ENCODE measurements around the gene RFC1.
A peak's percentile ranks its signal among the peaks of the same experiment; 100 is the strongest.
"Not testable (repeated sequence)": the region's sequence is repeated elsewhere in the genome, so short reads cannot be mapped to it uniquely, and the experiment has no call there.

The RFC1 gene

DNA sequence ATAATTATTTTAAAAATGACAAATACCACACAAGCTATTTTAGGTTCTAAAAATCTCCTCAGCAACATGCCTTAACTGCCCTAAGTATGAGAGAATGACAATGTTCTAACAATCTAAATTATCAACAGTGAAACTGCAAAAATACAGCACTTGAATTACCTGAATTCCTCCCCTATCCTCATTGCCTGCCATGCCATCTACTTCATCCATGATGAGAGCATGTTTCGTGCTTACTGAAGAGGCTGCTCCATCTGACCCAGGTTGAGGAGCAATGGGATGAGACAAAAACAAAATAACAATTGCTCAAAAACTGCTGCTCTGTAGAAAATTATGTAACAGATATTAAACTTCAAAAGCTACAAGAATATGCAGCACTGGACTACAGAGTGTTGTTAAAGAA is 63.3 kb downstream of the RFC1 start:
- DNase-seq: no peak

DNA sequence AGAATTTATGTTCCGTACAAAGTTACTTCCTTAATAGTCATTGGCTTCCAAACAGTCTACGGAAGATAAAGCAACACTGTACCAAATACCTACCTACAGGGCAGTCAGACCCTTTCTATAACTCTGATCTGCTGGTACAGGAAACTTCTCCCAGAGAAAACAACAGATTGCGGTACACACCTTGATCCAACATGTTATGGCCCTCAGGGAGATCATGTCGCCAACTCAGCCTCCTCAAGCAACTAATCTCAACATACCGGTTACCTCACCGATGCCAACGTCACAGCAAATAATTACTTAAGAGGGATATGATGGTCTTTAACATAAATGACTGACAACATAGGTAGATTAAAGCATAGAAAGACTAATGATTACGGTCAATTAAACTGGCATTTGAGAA is 70.4 kb downstream of the RFC1 start:
- no peak for DNase-seq

DNA sequence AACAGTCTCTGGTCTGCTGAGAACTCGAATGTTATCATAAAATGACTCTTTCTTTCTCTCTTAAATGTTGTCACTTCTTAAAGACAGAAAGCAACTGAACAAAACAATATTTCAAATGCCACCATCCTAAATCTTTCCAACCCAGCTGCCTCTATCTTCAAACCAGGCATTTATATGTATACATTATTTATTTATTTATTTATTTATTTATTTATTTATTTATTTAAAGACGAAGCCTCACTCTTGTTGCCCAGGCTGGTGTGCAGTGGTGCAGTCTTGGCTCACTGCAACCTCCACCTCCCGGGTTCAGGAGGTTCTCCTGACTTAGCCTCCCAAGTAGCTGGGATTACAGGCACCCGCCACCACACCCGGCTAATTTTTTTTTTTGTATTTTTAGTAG is 73.7 kb downstream of the RFC1 start:
- not testable (repeated sequence) for DNase-seq

DNA sequence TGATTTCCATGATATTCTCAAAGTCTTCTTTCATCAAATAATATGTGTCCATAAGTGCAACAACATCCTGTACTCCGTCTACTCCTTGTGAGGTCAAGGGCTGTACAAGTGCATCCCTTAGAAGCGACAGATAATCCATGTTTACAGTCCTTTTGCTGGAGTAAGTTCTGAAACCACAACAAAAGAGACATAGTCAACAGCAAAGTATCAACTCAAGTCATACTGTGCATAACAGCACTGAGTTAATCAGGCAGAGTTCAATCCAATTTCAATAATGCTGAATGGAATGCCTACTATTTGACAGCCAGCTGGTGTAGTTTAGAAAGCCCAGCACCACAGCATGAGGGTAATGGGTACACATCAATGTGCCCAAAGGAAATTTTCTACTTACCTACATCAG is 74.5 kb downstream of the RFC1 start:
- peak; percentile 25 for DNase-seq

DNA sequence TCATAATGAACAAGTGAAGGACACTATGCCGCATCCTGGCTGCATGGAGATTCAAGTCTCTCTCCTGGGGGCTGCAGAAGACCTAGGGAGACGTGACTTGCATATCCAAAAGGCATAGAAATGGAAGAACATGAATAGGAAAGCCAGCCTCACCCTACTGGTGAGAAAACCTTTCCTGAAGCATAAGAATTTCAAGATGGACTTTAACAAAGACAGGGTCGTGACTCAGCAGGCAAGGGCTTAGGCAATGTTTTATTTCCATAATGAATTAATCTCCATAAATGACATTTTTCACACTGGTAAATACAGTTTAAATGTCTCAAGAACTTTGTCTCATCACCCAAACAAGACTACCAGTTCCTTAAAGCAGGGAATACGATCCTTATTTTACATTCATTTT is 78.9 kb downstream of the RFC1 start:
- DNase-seq: no peak

DNA sequence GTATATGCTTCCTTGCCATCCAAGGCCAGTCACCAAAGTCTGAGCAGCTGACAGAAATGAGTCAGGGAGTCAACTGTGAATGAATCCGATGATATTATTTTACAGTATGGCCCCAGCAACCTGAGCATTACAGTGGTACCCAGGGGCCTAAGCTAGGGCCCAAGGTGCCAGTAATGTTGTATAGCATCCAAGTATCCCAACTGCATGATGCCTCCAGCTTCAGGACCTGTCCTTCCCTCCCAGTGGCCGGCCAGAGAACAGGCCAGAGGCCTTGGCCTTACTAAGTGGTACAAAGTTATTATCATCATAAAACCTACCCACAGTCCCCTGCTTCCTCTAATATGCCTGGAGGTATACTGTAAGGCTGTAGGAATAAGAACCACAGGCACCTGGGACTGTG is 79.9 kb downstream of the RFC1 start:
- DNase-seq: no peak

DNA sequence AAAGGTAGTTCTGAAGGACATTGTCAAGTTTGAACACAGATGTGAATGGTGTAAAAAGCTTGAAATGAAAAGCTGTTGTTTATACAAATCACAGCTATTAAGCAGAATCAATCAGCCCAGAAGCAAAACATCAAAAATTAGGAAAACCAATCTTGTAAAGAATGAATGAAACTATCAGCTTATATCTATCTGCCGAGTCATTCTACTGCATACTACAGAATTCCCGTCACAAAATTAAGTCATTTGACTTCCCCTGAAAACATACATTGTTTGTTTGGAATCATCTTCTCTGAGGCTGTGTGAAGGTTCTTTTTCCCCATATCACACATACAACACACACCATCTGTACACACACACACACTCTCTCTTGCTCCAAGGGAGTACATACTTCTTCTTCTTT is 80.3 kb downstream of the RFC1 start:
- no peak for DNase-seq

DNA sequence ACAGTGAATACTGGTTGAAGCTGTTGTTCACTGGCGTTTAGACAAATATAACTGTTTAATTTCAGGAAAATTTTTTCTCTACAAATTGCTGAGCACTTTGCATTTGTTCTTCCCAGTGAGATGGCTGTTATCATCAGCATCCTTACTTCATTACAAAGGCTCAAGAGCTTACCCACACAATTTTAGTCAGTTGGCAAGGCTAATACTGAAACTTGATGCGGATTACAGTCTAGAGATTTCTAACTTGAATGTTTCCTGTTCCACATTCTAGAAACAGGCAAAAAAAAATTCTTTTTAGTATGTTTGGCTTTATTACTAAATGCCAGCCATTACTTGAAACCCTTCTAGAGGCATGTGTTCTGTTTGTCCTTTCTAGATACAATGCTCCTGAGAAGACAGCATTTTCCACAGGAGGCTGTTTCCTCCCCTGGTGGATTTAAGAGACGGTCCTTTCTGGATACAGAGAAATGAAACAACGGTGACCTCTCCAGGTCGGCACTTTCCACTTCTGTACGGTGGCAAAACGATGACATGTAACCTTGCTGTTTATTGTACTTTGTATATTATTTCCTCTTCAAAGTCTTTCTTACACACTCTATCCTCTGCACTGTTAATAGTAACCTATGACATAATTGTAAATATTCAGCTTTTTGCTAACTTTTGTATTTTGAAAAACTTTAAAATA is 80.9 kb downstream of the RFC1 start:
- DNase-seq: peak; percentile 69

DNA sequence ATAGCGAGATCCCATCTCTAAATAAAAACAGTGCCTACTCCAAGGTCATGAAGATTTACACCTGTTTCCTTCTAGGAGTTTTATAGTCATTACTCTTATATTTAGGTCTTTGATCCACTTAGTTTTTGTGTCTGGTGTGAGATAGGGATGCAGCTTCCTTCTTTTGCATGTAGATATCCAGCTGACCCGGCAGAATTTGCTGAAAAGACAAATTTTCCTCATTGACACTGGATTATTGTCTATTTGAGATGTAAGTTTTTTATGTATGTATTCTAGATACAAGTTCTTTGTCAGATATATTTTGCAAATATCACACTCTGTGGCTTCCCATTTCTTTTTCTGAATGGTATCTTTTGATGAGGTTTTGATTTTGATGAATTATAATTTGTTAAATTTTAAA is 85.4 kb downstream of the RFC1 start:
- DNase-seq: no peak

DNA sequence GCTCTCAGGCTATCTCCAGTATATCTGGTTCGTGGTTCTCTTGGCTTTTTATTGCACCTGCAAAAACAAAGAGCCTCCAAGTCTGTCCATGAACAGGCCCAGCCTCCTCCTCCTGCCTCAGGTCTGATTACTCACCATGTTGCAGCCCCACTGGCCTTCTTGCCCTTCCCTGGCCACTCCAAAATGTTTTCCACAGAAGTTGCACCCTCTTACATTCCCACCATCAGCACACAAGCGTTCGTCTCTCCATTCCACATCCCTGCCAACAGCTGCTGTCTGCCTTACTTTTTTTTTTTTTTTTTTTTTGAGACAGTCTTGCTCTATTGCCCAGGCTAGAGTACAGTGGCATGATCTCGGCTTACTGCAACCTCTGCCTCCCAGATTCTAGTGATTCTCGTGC is 86.7 kb downstream of the RFC1 start:
- no peak for DNase-seq

DNA sequence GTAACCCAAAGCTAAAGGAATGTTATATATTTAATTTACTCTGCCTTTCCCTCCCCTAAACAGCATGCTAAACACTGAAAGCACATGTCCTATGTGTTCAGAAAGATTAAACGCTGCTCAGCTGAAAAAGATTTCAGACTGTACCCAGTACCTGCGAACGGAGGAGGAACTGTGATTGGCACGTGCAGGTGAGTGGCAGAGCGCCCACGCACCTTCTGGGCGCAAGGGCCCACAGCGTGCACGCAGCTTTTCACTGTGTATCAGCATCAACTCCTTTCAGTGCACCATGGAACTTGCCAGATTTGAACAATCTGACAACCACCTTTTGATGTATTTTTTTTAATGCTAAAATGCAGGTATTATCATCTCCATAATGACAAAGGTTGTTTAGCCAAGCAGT is 87.7 kb downstream of the RFC1 start:
- DNase-seq: no peak

DNA sequence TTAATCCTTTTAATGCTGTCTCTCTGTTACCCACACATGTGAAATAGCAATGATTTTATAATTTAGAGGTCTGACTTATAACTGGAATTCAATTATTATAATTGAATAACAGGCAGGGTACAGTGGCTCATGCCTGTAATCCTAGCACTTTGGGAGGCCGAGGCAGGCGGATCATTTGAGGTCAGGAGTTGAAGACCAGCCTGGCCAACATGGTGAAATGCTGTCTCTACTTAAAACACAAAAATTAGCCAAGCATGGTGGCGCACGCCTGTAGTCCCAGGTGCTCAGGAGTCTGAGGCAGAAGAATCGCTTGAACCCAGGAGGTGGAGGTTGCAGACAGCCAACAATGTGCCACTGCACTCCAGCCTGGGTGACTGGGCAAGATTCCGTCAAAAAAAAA is 88.5 kb downstream of the RFC1 start:
- not testable (repeated sequence) for DNase-seq

DNA sequence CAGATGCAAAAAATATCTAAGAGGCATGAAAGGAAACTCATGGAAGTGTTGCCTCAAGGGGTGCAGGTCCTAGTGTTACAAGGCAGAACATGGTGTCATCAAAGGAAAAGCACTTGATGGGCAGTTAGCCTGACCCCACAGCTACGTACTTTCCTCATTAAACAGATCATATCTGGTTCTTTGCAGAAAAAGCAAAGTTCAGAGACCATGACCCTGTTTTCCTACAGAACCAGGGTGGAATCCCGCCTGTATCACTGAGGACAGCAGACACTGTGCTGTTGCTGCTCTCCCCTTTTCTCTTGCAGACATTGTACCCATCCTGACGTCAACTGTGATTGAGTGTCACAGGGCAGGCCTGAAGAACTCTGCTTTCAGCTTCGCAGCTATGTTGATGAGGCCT is 91.7 kb downstream of the RFC1 start:
- DNase-seq: no peak

DNA sequence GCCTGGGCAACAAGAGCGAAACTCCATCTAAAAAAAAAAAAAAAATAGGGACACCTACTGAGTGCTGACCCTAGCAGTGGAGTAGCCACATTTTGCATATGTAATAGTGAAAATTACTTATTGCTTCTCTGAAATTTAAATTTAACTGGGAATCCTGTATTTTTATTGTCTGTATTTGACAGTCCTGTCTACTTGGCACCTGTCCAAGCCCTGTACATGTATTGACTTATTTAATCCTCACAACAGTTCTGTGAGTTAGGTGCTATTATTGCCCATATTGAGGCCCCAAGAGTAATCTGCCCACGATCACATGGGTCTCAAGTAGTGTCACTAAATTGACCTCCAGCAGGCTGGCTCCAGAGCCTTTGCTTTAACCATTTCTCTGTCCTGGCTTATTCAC is 102.3 kb downstream of the RFC1 start:
- no peak for DNase-seq

DNA sequence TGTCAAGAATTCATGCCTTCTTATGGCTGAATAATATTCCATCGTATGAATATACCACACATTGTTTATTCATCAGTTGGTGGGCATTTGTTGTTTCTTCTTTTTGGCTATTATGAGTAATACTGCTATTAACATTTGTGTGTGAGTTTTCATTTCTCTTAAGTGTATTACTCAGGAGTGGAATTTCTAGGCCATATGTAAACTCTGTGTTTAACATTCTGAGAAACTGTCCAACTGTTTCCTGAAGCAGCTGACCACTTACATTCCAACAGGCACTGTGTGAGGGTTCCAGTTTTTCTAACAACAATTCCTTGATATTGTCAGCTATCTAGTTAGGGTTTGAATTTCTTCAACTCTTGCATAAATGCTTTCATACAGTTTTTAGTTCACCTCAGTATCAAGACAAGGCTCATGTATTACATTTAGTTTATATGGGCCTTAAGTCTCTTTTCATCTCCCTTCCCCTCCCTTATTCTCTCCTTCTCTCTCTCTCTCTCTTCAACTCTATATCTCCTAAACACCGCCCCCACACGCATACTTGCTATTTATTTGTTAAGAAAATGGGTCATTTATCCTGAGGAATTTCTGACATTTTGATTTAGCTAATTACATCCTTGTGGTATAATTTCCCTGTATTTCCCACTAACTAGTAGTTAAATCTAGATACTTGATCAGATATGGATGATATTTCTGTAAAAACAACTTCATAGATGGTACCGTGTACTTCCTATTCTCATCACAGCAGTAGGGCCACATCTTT is 106.4 kb downstream of the RFC1 start:
- no peak for DNase-seq

DNA sequence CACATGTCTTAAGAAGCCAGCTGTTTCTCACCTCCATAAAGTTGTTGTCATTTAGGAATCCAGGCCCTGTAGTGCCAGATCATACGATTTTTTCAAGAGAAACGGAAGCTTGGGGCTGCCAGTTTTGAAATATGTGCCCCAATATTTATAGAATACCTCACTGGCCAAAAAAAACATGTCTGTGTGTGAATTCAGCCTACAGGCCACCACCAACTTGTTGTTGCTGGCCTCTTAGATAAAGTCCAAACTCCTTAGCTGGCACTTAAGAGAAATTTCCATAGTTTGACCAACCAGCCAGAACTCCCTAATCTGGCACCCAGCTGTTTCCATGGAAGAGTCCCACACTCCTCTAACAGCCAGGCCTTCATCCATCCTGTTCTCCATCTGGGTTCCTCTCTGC is 109.7 kb downstream of the RFC1 start:
- no peak for DNase-seq

DNA sequence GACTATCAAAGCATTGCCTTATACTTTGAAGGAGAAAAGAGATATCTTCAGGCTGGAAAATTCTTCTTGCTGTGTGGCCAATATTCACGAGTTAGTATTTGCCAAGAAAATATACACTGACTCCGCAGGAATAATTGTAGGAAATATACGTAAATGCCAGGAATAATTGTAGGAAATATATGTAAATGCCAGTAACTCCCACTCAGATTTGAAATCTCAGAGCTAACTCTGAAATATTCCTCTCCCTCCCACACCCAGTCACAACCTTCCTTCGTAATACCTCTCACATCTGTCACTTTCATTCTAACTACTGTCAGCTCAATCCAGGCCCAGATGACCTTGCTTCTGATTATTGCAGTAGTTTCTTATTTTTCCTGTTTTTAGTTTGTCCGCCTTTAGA is 110.3 kb downstream of the RFC1 start:
- no peak for DNase-seq

DNA sequence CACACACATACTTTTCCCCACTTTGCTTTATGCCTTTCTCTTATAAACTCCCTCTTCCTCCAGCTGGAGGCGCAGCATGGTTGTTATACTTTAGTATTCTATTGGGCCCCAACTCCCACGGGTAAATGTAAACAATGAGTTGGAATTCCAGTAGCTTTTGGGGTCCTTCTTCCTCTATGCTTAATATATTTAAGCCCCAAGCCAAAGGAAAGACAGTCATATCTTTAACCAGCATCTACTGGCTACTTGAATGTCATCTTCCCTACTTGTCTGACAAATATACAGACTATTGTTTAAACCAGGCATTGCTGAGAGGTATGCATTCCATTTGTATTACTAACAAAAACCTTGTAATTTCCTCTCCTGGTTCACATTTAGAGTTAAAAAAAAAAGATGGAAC is 110.9 kb downstream of the RFC1 start:
- DNase-seq: no peak

DNA sequence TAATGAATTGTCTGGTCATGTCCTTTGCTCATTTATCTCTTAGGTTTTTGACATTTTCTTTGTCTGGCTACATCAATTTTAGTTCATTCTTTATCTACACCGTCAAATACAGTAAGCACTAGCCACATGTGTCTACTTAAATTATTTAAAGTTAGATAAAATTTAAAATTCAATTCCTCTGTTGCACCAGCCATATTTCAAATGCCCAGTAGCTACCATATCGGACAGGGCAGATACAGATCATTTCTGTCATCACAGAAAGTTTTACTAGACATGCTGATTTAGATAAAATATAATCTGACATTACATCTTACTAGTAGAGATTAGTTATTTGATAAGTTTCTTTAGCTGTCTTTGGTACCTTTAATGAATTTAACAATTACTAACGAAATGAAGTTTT is 122.7 kb downstream of the RFC1 start:
- DNase-seq: no peak

Measured in activated CD4-positive, alpha-beta T cell treated with anti-CD3 and anti-CD28 coated beads, Interleukin-10, Interleukin-2, amounts not matched to agents 100 ng/mL and 50 ng/mL, durations not matched to agents 16 hours and 8 hours (primary cell).